IMR-90 (cell line): ENCODE results near the gene ARRDC1. TPM values are rescaled to one million over a fixed set of nuclear protein-coding genes. Genes with fewer than 3 reads are reported as not detected.

Source experiments
- ATAC-seq: fragments of 200-7000 bp; cut with Tn5 transposase; 2 replicates; pipeline ENCODE4 v1.9.1; 2020; ENCODE audit warnings: low read depth, mild to moderate bottlenecking, moderate library complexity
- BruUV-seq: library from RNA; stranded (reverse); fragments of 400-500 nt; replicated peaks from 2 replicates; lab custom pipeline; 2021; lab: Mats Ljungman, UMichigan
- CTCF ChIA-PET: fragments of 300-600 bp; formaldehyde crosslinking; extraction: SDS; loops from one replicate; lab custom pipeline; 2021; ENCODE audit warnings: antibody characterized with exemption; lab: Yijun Ruan, JAX
- POLR2A ChIA-PET: fragments of 300-600 bp; sonication (Branson Sonifier 250); formaldehyde crosslinking; loops from one replicate; lab custom pipeline; 2022; ENCODE audit warnings: antibody characterized with exemption; ENCODE audit not compliant: unreplicated experiment; lab: Charles Lee
- DNase-seq: peaks from one replicate; pipeline ENCODE4 v3.0.0; 2013
- H2AFZ ChIP-seq: replicated peaks from 2 replicates; pipeline ENCODE3; 2013; ENCODE audit warnings: low read length, mild to moderate bottlenecking; ENCODE audit not compliant: poor library complexity
- H2AK5ac ChIP-seq: 2 replicates; pipeline ENCODE4 v1.6.1; 2013; ENCODE audit warnings: low read depth, low read length, inconsistent platforms
- H2AK9ac ChIP-seq: replicated peaks from 2 replicates; pipeline ENCODE3; 2013; ENCODE audit warnings: mild to moderate bottlenecking, low read depth, low read length, moderate library complexity; ENCODE audit not compliant: poor library complexity
- H2BK120ac ChIP-seq: 2 replicates; pipeline ENCODE4 v1.6.1; 2013; ENCODE audit warnings: low read depth, low read length, inconsistent platforms
- H2BK15ac ChIP-seq: 3 replicates; pipeline ENCODE4 v1.6.1; 2013; ENCODE audit warnings: low read depth, low read length, inconsistent platforms
- H2BK20ac ChIP-seq: 2 replicates; pipeline ENCODE4 v1.6.1; 2013; ENCODE audit warnings: low read depth, mild to moderate bottlenecking, inconsistent platforms, low read length, moderate library complexity
- H2BK5ac ChIP-seq: 2 replicates; pipeline ENCODE4 v1.6.1; 2013; ENCODE audit warnings: mild to moderate bottlenecking, low read depth, low read length, inconsistent platforms; ENCODE audit not compliant: poor library complexity, severe bottlenecking
- H3K14ac ChIP-seq: replicated peaks from 2 replicates; pipeline ENCODE4 v1.6.1; 2013; ENCODE audit warnings: low read depth, low read length, inconsistent platforms
- H3K18ac ChIP-seq: 2 replicates; pipeline ENCODE4 v1.6.1; 2013; ENCODE audit warnings: low read depth, low read length, control low read depth
- H3K23ac ChIP-seq: 2 replicates; pipeline ENCODE4 v1.6.1; 2013; ENCODE audit warnings: low read depth, low read length, inconsistent platforms
- H3K27ac ChIP-seq: 2 replicates; pipeline ENCODE4 v1.5.1; 2013; ENCODE audit warnings: mild to moderate bottlenecking, control low read depth, low read length; ENCODE audit not compliant: insufficient read depth
- H3K27me3 ChIP-seq: 2 replicates; pipeline ENCODE4 v1.6.1; 2013; ENCODE audit warnings: low read length; ENCODE audit not compliant: control insufficient read depth, insufficient read depth
- H3K36me3 ChIP-seq: 2 replicates; pipeline ENCODE4 v1.6.1; 2013; ENCODE audit warnings: low read length, mixed read lengths; ENCODE audit not compliant: control insufficient read depth, insufficient read depth
- H3K4ac ChIP-seq: 2 replicates; pipeline ENCODE4 v1.6.1; 2013; ENCODE audit warnings: low read depth, low read length, inconsistent platforms
- H3K4me1 ChIP-seq: 2 replicates; pipeline ENCODE4 v1.6.1; 2013; ENCODE audit warnings: low read length, mixed read lengths; ENCODE audit not compliant: control insufficient read depth, insufficient read depth
- H3K4me2 ChIP-seq: 2 replicates; pipeline ENCODE4 v1.6.1; 2013; ENCODE audit warnings: low read depth, mild to moderate bottlenecking, control low read depth, low read length, moderate library complexity
- H3K4me3 ChIP-seq: 2 replicates; pipeline ENCODE4 v1.5.1; 2013; ENCODE audit warnings: low read depth, mild to moderate bottlenecking, control low read depth, low read length, moderate library complexity; ENCODE audit not compliant: insufficient read depth
- H3K56ac ChIP-seq: 2 replicates; pipeline ENCODE4 v1.6.1; 2013; ENCODE audit warnings: low read length, inconsistent platforms; ENCODE audit not compliant: insufficient read depth; ENCODE audit errors: extremely low read depth
- H3K79me1 ChIP-seq, 2 experiments: 2 replicates each; pipeline ENCODE4 v1.6.1; 2013; ENCODE audit warnings: low read length in 2 of 2, inconsistent platforms in 1 of 2, low read depth in 1 of 2
- H3K9ac ChIP-seq: 2 replicates; pipeline ENCODE4 v1.6.1; 2013; ENCODE audit warnings: low read depth, low read length, control low read depth
- H3K9me1 ChIP-seq: 2 replicates; pipeline ENCODE4 v1.6.1; 2013; ENCODE audit warnings: low read length, inconsistent platforms; ENCODE audit not compliant: insufficient read depth
- H3K9me3 ChIP-seq: 2 replicates; pipeline ENCODE4 v1.6.1; 2013; ENCODE audit warnings: low read length; ENCODE audit not compliant: control insufficient read depth, insufficient read depth
- H4K20me1 ChIP-seq: 2 replicates; pipeline ENCODE4 v1.6.1; 2013; ENCODE audit warnings: low read length, inconsistent platforms; ENCODE audit not compliant: insufficient read depth
- H4K5ac ChIP-seq: 2 replicates; pipeline ENCODE4 v1.6.1; 2013; ENCODE audit warnings: mild to moderate bottlenecking, low read depth, low read length, control low read depth
- H4K8ac ChIP-seq, 2 experiments: 2 replicates each; pipeline ENCODE4 v1.6.1; 2013; ENCODE audit warnings: low read depth in 2 of 2, low read length in 2 of 2, control low read depth in 1 of 2, inconsistent platforms in 1 of 2
- H4K91ac ChIP-seq: 2 replicates; pipeline ENCODE4 v1.6.1; 2013; ENCODE audit warnings: low read depth, low read length, inconsistent platforms; ENCODE audit not compliant: insufficient read depth
- BHLHE40 ChIP-seq: fragments of 150-350 bp; IDR thresholded peaks from 2 replicates; pipeline ENCODE4 v1.6.1; 2016; ENCODE audit warnings: mild to moderate bottlenecking, low read depth, low read length
- FOS ChIP-seq: fragments of 150-350 bp; IDR thresholded peaks from 2 replicates; pipeline ENCODE4 v1.6.1; 2016; ENCODE audit warnings: low read depth, low read length
- MXI1 ChIP-seq: IDR thresholded peaks from 2 replicates; pipeline ENCODE4 v1.6.1; 2012; ENCODE audit warnings: low read depth, mild to moderate bottlenecking, low read length, moderate library complexity, borderline replicate concordance
- SMC3 ChIP-seq: fragments of 150-350 bp; IDR thresholded peaks from 2 replicates; pipeline ENCODE4 v1.6.1; 2016; ENCODE audit warnings: low read depth, mild to moderate bottlenecking, antibody characterized with exemption, low read length, moderate library complexity
- WGBS, 2 experiments: methylation state at CpG; one replicate each; pipeline versions ENCODE4 v1.1.5 to v1.1.7; 2013; ENCODE audit warnings: missing lambda C conversion rate in 2 of 2; ENCODE audit not compliant: insufficient read length in 1 of 2; ENCODE audit errors: extremely low coverage in 2 of 2; 5-methylcytosine and 5-hydroxymethylcytosine counted together
- dilution Hi-C: fragments of 300-500 bp; cut with HindIII; formaldehyde crosslinking; loops from one replicate; pipeline ENCODE4 v1.14.3; 2018; ENCODE audit warnings: low sequenced_read_pairs; ENCODE audit not compliant: unreplicated experiment
- in situ Hi-C: fragments of 300-500 bp; cut with MboI; formaldehyde crosslinking; loops from 3 replicates; pipeline ENCODE4 v1.14.3; 2019; ENCODE audit warnings: low sequenced_read_pairs, inconsistent platforms, mixed read lengths
- intact Hi-C: fragments of 100-400 bp; cut with micrococcal nuclease; formaldehyde crosslinking; loops from 2 replicates; pipeline ENCODE4 v1.10.0; 2022
- polyA plus RNA-seq, 3 experiments: library from polyadenylated mRNA; depleted of rRNA; stranded (reverse); fragments of >200 nt; gene quantifications; 2 replicates each; pipeline ENCODE4 v1.2.3, GENCODE V29; 2012; ENCODE audit warnings: low replicate concordance in 1 of 3
- total RNA-seq: library from RNA; depleted of rRNA; stranded (reverse); fragments of >200 nt; gene quantifications from 2 replicates; pipeline ENCODE4 v1.2.3, GENCODE V29; 2012
- TF ChIP-seq, protein P1 (sequence below): fragments of 150-350 bp; IDR thresholded peaks from 2 replicates; pipeline ENCODE4 v1.6.1; 2016; ENCODE audit warnings: low read depth, mild to moderate bottlenecking, low read length, moderate library complexity, borderline replicate concordance
- TF ChIP-seq, protein P2 (sequence below): conservative IDR thresholded peaks from 2 replicates; pipeline ENCODE4 v1.5.1; 2012; ENCODE audit warnings: mild to moderate bottlenecking, low read depth, low read length, improper control_type of control experiment

The ARRDC1 gene
- total and polyA plus RNA-seq, 2 of the 4 experiments (the other 2 are of a cell fraction), result 7.7 to 41.4 TPM

GRCh38 chr9:137620048-137620405 lies 14.5 kb downstream of the ARRDC1 start:
- H3K4ac ChIP-seq, result no peak overlapping the region
- no peak overlapping the region for H4K5ac ChIP-seq
- no peak overlapping the region for H2BK120ac ChIP-seq
- H2BK20ac ChIP-seq, result no peak overlapping the region
- 0 out of 2 replicates have a peak overlapping the region, but pooled peaks have one; percentile 55 for H3K56ac ChIP-seq
- ATAC-seq (no peak), DNase-seq (no peak)
- peak overlapping the region; percentile 99 for H3K4me2 ChIP-seq
- no peaks in the 10 kb centered on the region for H3K9me3 ChIP-seq
- peak overlapping the region; percentile 50; the same call in 1 of the 2 replicates for H3K23ac ChIP-seq
- no peak overlapping the region for H2AK5ac ChIP-seq
- peaks cover 22 to 69% of the 10 kb centered on the region in 2 experiments for H3K79me1 ChIP-seq
- peaks cover 21% of the 10 kb centered on the region for H3K36me3 ChIP-seq
- no peak overlapping the region for H3K27ac ChIP-seq
- in situ Hi-C loops (no loop called here), dilution Hi-C loops (no loop called here), intact Hi-C loops (no loop called here)
- H3K27me3 ChIP-seq, result no peaks in the 10 kb centered on the region
- H3K14ac ChIP-seq, result no peak overlapping the region
- no peak overlapping the region for H4K8ac ChIP-seq
- no peak overlapping the region for H2AK9ac ChIP-seq
- ChIA-PET POLR2A (no interaction called here), CTCF (no interaction called here)
- H3K4me3 ChIP-seq, result peak overlapping the region; percentile 93
- no peak overlapping the region for H2AFZ ChIP-seq
- WGBS, 2 experiments, result no CpG with 5 or more reads among the region's 4 CpGs
- no peak overlapping the region for H2BK15ac ChIP-seq
- no peak overlapping the region for H2BK5ac ChIP-seq
- TF ChIP-seq SMC3 (no peak), MXI1 (no peak), BHLHE40 (no peak), FOS (no peak)
- TF ChIP-seq, protein P1, sequence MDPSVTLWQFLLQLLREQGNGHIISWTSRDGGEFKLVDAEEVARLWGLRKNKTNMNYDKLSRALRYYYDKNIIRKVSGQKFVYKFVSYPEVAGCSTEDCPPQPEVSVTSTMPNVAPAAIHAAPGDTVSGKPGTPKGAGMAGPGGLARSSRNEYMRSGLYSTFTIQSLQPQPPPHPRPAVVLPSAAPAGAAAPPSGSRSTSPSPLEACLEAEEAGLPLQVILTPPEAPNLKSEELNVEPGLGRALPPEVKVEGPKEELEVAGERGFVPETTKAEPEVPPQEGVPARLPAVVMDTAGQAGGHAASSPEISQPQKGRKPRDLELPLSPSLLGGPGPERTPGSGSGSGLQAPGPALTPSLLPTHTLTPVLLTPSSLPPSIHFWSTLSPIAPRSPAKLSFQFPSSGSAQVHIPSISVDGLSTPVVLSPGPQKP, result no peak
- TF ChIP-seq, protein P2, sequence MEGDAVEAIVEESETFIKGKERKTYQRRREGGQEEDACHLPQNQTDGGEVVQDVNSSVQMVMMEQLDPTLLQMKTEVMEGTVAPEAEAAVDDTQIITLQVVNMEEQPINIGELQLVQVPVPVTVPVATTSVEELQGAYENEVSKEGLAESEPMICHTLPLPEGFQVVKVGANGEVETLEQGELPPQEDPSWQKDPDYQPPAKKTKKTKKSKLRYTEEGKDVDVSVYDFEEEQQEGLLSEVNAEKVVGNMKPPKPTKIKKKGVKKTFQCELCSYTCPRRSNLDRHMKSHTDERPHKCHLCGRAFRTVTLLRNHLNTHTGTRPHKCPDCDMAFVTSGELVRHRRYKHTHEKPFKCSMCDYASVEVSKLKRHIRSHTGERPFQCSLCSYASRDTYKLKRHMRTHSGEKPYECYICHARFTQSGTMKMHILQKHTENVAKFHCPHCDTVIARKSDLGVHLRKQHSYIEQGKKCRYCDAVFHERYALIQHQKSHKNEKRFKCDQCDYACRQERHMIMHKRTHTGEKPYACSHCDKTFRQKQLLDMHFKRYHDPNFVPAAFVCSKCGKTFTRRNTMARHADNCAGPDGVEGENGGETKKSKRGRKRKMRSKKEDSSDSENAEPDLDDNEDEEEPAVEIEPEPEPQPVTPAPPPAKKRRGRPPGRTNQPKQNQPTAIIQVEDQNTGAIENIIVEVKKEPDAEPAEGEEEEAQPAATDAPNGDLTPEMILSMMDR, result no peak
- H4K20me1 ChIP-seq, result peaks cover 60% of the 10 kb centered on the region
- no peak overlapping the region for H4K91ac ChIP-seq
- H3K9me1 ChIP-seq, result peaks cover 14% of the 10 kb centered on the region
- BruUV-seq, result no TSS peak
- no peak overlapping the region for H3K18ac ChIP-seq
- H3K9ac ChIP-seq, result peak overlapping the region; percentile 100
- H3K4me1 ChIP-seq, result peaks cover 11% of the 10 kb centered on the region
